OCI-LY7 (cell line): ENCODE results near the gene SYTL3.

Source experiments
- EZH2phosphoT487 ChIP-seq: fragments of 200-600 bp; sonication (generic); IDR thresholded peaks from 2 replicates; pipeline ENCODE4 v1.6.1; 2018; ENCODE audit warnings: low read depth, borderline replicate concordance, mild to moderate bottlenecking, mixed run types, antibody characterized with exemption, low read length, moderate library complexity, mixed read lengths
- TF ChIP-seq, protein P1 (sequence below): fragments of 200-600 bp; sonication (generic); conservative IDR thresholded peaks from 2 replicates; pipeline ENCODE4 v1.5.1; 2014; ENCODE audit warnings: mild to moderate bottlenecking, antibody characterized with exemption, low read length, moderate library complexity, mixed read lengths

DNA sequence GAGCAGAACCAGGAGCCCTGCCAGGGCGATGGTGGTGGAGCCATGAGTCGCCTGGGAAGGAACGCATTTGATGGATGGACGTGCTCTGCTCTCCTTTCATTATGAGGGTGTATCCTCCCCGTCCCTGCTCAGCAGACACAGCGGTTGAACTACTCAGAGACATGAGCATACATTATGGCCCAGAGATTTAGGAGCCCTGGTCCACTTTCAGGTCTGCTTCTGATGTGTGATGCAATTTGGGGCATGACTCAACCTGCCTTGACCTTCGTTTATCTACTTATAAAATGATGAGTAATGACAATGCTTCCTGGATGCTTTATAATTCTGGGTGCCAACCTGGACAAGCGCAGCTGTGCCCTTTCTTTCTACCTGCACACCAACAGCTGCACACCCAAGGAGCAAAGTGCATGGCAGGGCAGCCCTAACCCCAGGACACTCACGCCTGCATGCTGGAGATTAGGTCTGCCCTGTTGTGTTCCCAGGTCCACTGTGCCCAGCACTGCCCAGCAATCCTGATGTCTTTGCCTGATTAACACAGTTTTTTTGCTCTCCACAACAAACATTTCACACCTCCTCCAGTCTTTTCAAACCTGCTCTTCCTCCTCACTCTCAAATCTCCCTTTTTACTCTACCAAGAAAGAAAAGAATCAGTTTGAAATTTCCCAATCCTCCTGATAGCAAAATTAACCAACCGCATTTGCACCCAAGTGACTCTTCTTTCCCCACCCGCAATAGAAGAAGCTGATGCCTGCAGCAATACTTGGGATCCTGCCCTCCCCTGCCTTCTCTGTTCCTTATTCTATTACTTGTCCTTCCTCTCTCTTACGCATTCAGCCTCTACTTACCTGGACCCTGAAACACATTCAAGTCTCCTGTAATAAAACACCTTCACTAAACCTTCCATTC lies 88.1 kb downstream of the SYTL3 start:
- TF ChIP-seq, protein P1, sequence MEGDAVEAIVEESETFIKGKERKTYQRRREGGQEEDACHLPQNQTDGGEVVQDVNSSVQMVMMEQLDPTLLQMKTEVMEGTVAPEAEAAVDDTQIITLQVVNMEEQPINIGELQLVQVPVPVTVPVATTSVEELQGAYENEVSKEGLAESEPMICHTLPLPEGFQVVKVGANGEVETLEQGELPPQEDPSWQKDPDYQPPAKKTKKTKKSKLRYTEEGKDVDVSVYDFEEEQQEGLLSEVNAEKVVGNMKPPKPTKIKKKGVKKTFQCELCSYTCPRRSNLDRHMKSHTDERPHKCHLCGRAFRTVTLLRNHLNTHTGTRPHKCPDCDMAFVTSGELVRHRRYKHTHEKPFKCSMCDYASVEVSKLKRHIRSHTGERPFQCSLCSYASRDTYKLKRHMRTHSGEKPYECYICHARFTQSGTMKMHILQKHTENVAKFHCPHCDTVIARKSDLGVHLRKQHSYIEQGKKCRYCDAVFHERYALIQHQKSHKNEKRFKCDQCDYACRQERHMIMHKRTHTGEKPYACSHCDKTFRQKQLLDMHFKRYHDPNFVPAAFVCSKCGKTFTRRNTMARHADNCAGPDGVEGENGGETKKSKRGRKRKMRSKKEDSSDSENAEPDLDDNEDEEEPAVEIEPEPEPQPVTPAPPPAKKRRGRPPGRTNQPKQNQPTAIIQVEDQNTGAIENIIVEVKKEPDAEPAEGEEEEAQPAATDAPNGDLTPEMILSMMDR, result no peak
- TF ChIP-seq EZH2phosphoT487, result no peak
